Right lobe of liver (tissue), 4 donors: ENCODE data around the gene POLR2E.

Source experiments
- CTCF ChIP-seq, 4 donors: fragments of 200-600 bp in 3 of 4; fragments of 450-650 bp in 1 of 4; IDR thresholded peaks; one replicate each; pipeline versions ENCODE4 v1.5.1 to v1.8.0; 2016 to 2022; ENCODE audit warnings: antibody characterized with exemption in 4 of 4, mild to moderate bottlenecking in 2 of 4
- POLR2A ChIP-seq: fragments of 450-650 bp; IDR thresholded peaks from one replicate; pipeline ENCODE4 v1.6.1; 2017; ENCODE audit warnings: antibody characterized with exemption, mild to moderate bottlenecking
- donor health status: DM: no; HTN: no; CAD: no.
- donor health status: DM: no; HTN: no; CAD: no.
- donor health status: DM: no; HTN: yes; CAD: no.

- TF ChIP-seq CTCF (IDR thresholded peaks at IDR 0.05) = no peak
- no peak for TF ChIP-seq POLR2A
These were observed 23.8 kb upstream of the POLR2E start for GRCh38 chr19:1118999-1119398.
